ENCODE measurements around the gene RRP15. TPM values are rescaled to one million over a fixed set of nuclear protein-coding genes. Genes with fewer than 3 reads are reported as not detected.

The RRP15 gene
- total RNA-seq, 3 donors from 2014 or later, result 9.8 to 17.7 (median 10.0) TPM

- no peak for TF ChIP-seq CTCF (IDR thresholded peaks at IDR 0.05)
- Histone ChIP-seq H3K4me3 (no peak overlapping the region), H3K4me1 (ENCODE audit: low read depth) (no peaks in the 10 kb centered on the region), H3K9me3 (no peaks in the 10 kb centered on the region), H3K36me3 (ENCODE audit: low read depth) (no peaks in the 10 kb centered on the region)
- ATAC-seq (no peak), DNase-seq (no peak)
- intact Hi-C loops (cut with DNase I, micrococcal nuclease), result no loop called here
Observed at GRCh38 chr1:218303176-218303879, 18.2 kb downstream of the RRP15 start.

- intact Hi-C loops (cut with DNase I, micrococcal nuclease), result no loop called here
- no peaks in the 10 kb centered on the region for H3K36me3 ChIP-seq (ENCODE audit: low read depth)
- H3K4me1 ChIP-seq (ENCODE audit: low read depth), result no peaks in the 10 kb centered on the region
- ATAC-seq, result no peak
- no peak for TF ChIP-seq CTCF (IDR thresholded peaks at IDR 0.05)
- H3K9me3 ChIP-seq, result no peaks in the 10 kb centered on the region
- no peak overlapping the region for H3K4me3 ChIP-seq
- no peak for DNase-seq
Observed at GRCh38 chr1:218304281-218305039, 19.4 kb downstream of the RRP15 start.

GRCh38 chr1:218305472-218306064 is 20.5 kb downstream of the RRP15 start:
- DNase-seq (no peak), ATAC-seq (no peak)
- TF ChIP-seq CTCF (IDR thresholded peaks at IDR 0.05), result no peak
- Histone ChIP-seq H3K4me3 (no peak overlapping the region), H3K9me3 (no peaks in the 10 kb centered on the region), H3K36me3 (ENCODE audit: low read depth) (no peaks in the 10 kb centered on the region), H3K4me1 (ENCODE audit: low read depth) (no peaks in the 10 kb centered on the region)
- intact Hi-C loops (cut with DNase I, micrococcal nuclease), result no loop called here

- no peaks in the 10 kb centered on the region for H3K4me1 ChIP-seq (ENCODE audit: low read depth)
- ATAC-seq (no peak), DNase-seq (no peak)
- TF ChIP-seq CTCF (IDR thresholded peaks at IDR 0.05), result no peak
- no peak overlapping the region for H3K4me3 ChIP-seq
- no peaks in the 10 kb centered on the region for H3K36me3 ChIP-seq (ENCODE audit: low read depth)
- intact Hi-C loops (cut with DNase I, micrococcal nuclease), result no loop called here
- no peaks in the 10 kb centered on the region for H3K9me3 ChIP-seq
Observed at GRCh38 chr1:218312509-218312908, 27.4 kb downstream of the RRP15 start.

- no peak for TF ChIP-seq CTCF (IDR thresholded peaks at IDR 0.05)
- Histone ChIP-seq H3K4me1 (ENCODE audit: low read depth) (no peaks in the 10 kb centered on the region), H3K36me3 (ENCODE audit: low read depth) (no peaks in the 10 kb centered on the region), H3K4me3 (no peak overlapping the region), H3K9me3 (no peaks in the 10 kb centered on the region)
- ATAC-seq (no peak), DNase-seq (no peak)
- intact Hi-C loops (cut with DNase I, micrococcal nuclease), result no loop called here
Observed at GRCh38 chr1:218314316-218314715, 29.2 kb downstream of the RRP15 start.
